ENCODE data around the gene PARM1.

PARM1 gene

GRCh38 chr4:75099321-75099720 lies 166.4 kb downstream of the PARM1 start:
- DNase-seq: no peak

Data from DMS79 treated with DMSO at 0.1 percent for 48 hours (cell line).